Activated naive CD4-positive, alpha-beta T cell treated with anti-CD3 and anti-CD28 coated beads, Interleukin-2, amount 50 U/mL, for 24 hours (primary cell): ENCODE results near the gene ZNF165.

Experiments
- H3K27ac Mint-ChIP-seq: one replicate; pipeline ENCODE4 v1.8.0; 2021; ENCODE audit warnings: mild to moderate bottlenecking, mixed read lengths
- H3K27me3 Mint-ChIP-seq: one replicate; pipeline ENCODE4 v1.8.0; 2021; ENCODE audit warnings: mixed read lengths
- H3K36me3 Mint-ChIP-seq: one replicate; pipeline ENCODE4 v1.8.0; 2021; ENCODE audit warnings: mixed read lengths
- H3K4me1 Mint-ChIP-seq: one replicate; pipeline ENCODE4 v1.8.0; 2021; ENCODE audit warnings: mixed read lengths
- H3K4me3 Mint-ChIP-seq: one replicate; pipeline ENCODE4 v1.8.0; 2021; ENCODE audit warnings: mild to moderate bottlenecking, mixed read lengths
- H3K9me3 Mint-ChIP-seq: one replicate; pipeline ENCODE4 v1.8.0; 2021; ENCODE audit warnings: mixed read lengths

The ZNF165 gene

DNA sequence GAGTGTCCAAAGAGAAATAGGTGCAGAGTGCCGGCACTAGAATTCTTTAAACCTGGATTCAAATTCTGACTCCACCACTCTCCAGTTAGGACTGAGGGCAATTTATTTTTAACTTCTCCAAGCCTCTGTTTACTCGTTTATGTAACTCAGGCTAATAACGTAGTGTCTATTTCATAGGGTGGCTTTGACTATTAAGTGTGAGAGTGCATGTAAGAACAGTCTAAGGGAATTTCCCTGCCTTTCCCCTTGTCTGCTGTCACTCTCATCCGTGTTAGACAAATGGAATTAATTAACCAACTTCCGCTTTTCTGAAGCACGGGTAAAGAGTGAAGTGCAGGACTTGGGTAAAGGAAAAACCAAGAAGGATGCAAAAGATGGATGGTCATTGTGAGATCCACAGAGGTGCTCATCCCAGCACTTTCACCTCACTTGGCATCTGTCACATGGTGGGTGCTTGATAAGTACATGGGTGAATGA, 57.2 kb downstream of the ZNF165 start:
- H3K27ac Mint-ChIP-seq: peak overlapping the region; percentile 99
- H3K36me3 Mint-ChIP-seq: peaks cover 13% of the 10 kb centered on the region
- no peaks in the 10 kb centered on the region for H3K27me3 Mint-ChIP-seq
- peak overlapping the region; percentile 99 for H3K4me3 Mint-ChIP-seq
- H3K4me1 Mint-ChIP-seq: peaks cover 79% of the 10 kb centered on the region
- H3K9me3 Mint-ChIP-seq: no peaks in the 10 kb centered on the region
